ENCODE data around the gene ZNF611. TPM values are rescaled to one million over a fixed set of nuclear protein-coding genes. Genes with fewer than 3 reads are reported as not detected.
"Not testable (repeated sequence)": the region's sequence is repeated elsewhere in the genome, so short reads cannot be mapped to it uniquely, and the experiment has no call there.

Gene ZNF611
- total RNA-seq, 1 donor from 2014 or later: 9.4 TPM

GRCh38 chr19:52741371-52741770 lies 6.5 kb upstream of the ZNF611 start:
- not testable (repeated sequence) for H3K27me3 ChIP-seq (ENCODE audit: control insufficient read depth in 3 of 3, insufficient read depth in 3 of 3, low read length in 3 of 3); H3K4me3 ChIP-seq (ENCODE audit: low read length in 3 of 3); H3K9ac ChIP-seq (ENCODE audit: low read depth in 1 of 3, low read length in 3 of 3); H3K9me3 ChIP-seq (ENCODE audit: control insufficient read depth in 3 of 3, low read length in 3 of 3); H3K27ac ChIP-seq (ENCODE audit: low read depth, low read length); H3K36me3 ChIP-seq (ENCODE audit: control insufficient read depth in 3 of 3, insufficient read depth in 3 of 3, low read length in 3 of 3); H3K4me1 ChIP-seq (ENCODE audit: control insufficient read depth in 3 of 3, insufficient read depth in 3 of 3, low read length in 3 of 3)

- H3K4me3 ChIP-seq (ENCODE audit: low read length in 3 of 3): no peak overlapping the region
- no peak overlapping the region for H3K27ac ChIP-seq (ENCODE audit: low read depth, low read length)
- H3K4me1 ChIP-seq (ENCODE audit: control insufficient read depth in 3 of 3, insufficient read depth in 3 of 3, low read length in 3 of 3): peaks cover 8 to 9% (median 8%) of the 10 kb centered on the region in 3 donors
- H3K27me3 ChIP-seq (ENCODE audit: control insufficient read depth in 3 of 3, insufficient read depth in 3 of 3, low read length in 3 of 3): no peaks in the 10 kb centered on the region
- H3K36me3 ChIP-seq (ENCODE audit: control insufficient read depth in 3 of 3, insufficient read depth in 3 of 3, low read length in 3 of 3): no peaks in the 10 kb centered on the region
- H3K9ac ChIP-seq (ENCODE audit: low read depth in 1 of 3, low read length in 3 of 3): no peak overlapping the region
- no peaks in the 10 kb centered on the region for H3K9me3 ChIP-seq (ENCODE audit: control insufficient read depth in 3 of 3, low read length in 3 of 3)
Measured at GRCh38 chr19:52739576-52739975, 4.7 kb upstream of the ZNF611 start.

GRCh38 chr19:52735734-52736133 lies 890 bp upstream of the ZNF611 start:
- H3K36me3 ChIP-seq (ENCODE audit: control insufficient read depth in 3 of 3, insufficient read depth in 3 of 3, low read length in 3 of 3): no peaks in the 10 kb centered on the region
- peak overlapping the region; percentile 76 for H3K27ac ChIP-seq (ENCODE audit: low read depth, low read length)
- peak overlapping the region; percentile 61 to 89 (median 73) for H3K9ac ChIP-seq (ENCODE audit: low read depth in 1 of 3, low read length in 3 of 3)
- H3K9me3 ChIP-seq (ENCODE audit: control insufficient read depth in 3 of 3, low read length in 3 of 3): no peaks in the 10 kb centered on the region
- peak overlapping the region; percentile 88 to 94 (median 91) for H3K4me3 ChIP-seq (ENCODE audit: low read length in 3 of 3)
- H3K4me1 ChIP-seq (ENCODE audit: control insufficient read depth in 3 of 3, insufficient read depth in 3 of 3, low read length in 3 of 3): peaks cover 12 to 15% (median 14%) of the 10 kb centered on the region in 3 donors
- H3K27me3 ChIP-seq (ENCODE audit: control insufficient read depth in 3 of 3, insufficient read depth in 3 of 3, low read length in 3 of 3): no peaks in the 10 kb centered on the region

- Histone ChIP-seq H3K4me1 (ENCODE audit: control insufficient read depth in 3 of 3, insufficient read depth in 3 of 3, low read length in 3 of 3) (peaks cover 12 to 15% (median 14%) of the 10 kb centered on the region in 3 donors), H3K9me3 (ENCODE audit: control insufficient read depth in 3 of 3, low read length in 3 of 3) (no peaks in the 10 kb centered on the region)
Measured at GRCh38 chr19:52734331-52734892, 432 bp downstream of the ZNF611 start.

GRCh38 chr19:52726051-52726450 lies 8.8 kb downstream of the ZNF611 start:
- not testable (repeated sequence) for H3K27me3 ChIP-seq (ENCODE audit: control insufficient read depth in 3 of 3, insufficient read depth in 3 of 3, low read length in 3 of 3)
- peaks cover 4 to 11% (median 9%) of the 10 kb centered on the region in 3 donors for H3K36me3 ChIP-seq (ENCODE audit: control insufficient read depth in 3 of 3, insufficient read depth in 3 of 3, low read length in 3 of 3)

More at GRCh38 chr19:52734331-52734892, 432 bp downstream of the ZNF611 start:
- H3K4me3 ChIP-seq (ENCODE audit: low read length in 3 of 3): peak overlapping the region; percentile 88 to 94 (median 91)
- no peaks in the 10 kb centered on the region for H3K27me3 ChIP-seq (ENCODE audit: control insufficient read depth in 3 of 3, insufficient read depth in 3 of 3, low read length in 3 of 3)
- H3K9ac ChIP-seq (ENCODE audit: low read depth in 1 of 3, low read length in 3 of 3): peak overlapping the region; percentile 89 to 91 (median 89)
- no peaks in the 10 kb centered on the region for H3K36me3 ChIP-seq (ENCODE audit: control insufficient read depth in 3 of 3, insufficient read depth in 3 of 3, low read length in 3 of 3)
- peak overlapping the region; percentile 64 for H3K27ac ChIP-seq (ENCODE audit: low read depth, low read length)

GRCh38 chr19:52725528-52725961 lies 9.3 kb downstream of the ZNF611 start:
- H3K4me1 ChIP-seq (ENCODE audit: control insufficient read depth in 3 of 3, insufficient read depth in 3 of 3, low read length in 3 of 3): no peaks in the 10 kb centered on the region
- H3K27ac ChIP-seq (ENCODE audit: low read depth, low read length): no peak overlapping the region
- no peaks in the 10 kb centered on the region for H3K9me3 ChIP-seq (ENCODE audit: control insufficient read depth in 3 of 3, low read length in 3 of 3)
- H3K9ac ChIP-seq (ENCODE audit: low read depth in 1 of 3, low read length in 3 of 3): no peak overlapping the region
- no peaks in the 10 kb centered on the region for H3K27me3 ChIP-seq (ENCODE audit: control insufficient read depth in 3 of 3, insufficient read depth in 3 of 3, low read length in 3 of 3)
- H3K4me3 ChIP-seq (ENCODE audit: low read length in 3 of 3): no peak overlapping the region
- H3K36me3 ChIP-seq (ENCODE audit: control insufficient read depth in 3 of 3, insufficient read depth in 3 of 3, low read length in 3 of 3): peaks cover 4 to 11% (median 9%) of the 10 kb centered on the region in 3 donors

More at GRCh38 chr19:52726051-52726450, 8.8 kb downstream of the ZNF611 start:
- not testable (repeated sequence) for H3K27ac ChIP-seq (ENCODE audit: low read depth, low read length); H3K4me3 ChIP-seq (ENCODE audit: low read length in 3 of 3); H3K9ac ChIP-seq (ENCODE audit: low read depth in 1 of 3, low read length in 3 of 3); H3K9me3 ChIP-seq (ENCODE audit: control insufficient read depth in 3 of 3, low read length in 3 of 3); H3K4me1 ChIP-seq (ENCODE audit: control insufficient read depth in 3 of 3, insufficient read depth in 3 of 3, low read length in 3 of 3)

GRCh38 chr19:52724701-52725514 lies 9.9 kb downstream of the ZNF611 start:
- Histone ChIP-seq H3K4me1 (ENCODE audit: control insufficient read depth in 3 of 3, insufficient read depth in 3 of 3, low read length in 3 of 3) (no peaks in the 10 kb centered on the region), H3K36me3 (ENCODE audit: control insufficient read depth in 3 of 3, insufficient read depth in 3 of 3, low read length in 3 of 3) (peaks cover 4 to 11% (median 9%) of the 10 kb centered on the region in 3 donors), H3K9ac (ENCODE audit: low read depth in 1 of 3, low read length in 3 of 3) (no peak overlapping the region), H3K4me3 (ENCODE audit: low read length in 3 of 3) (no peak overlapping the region), H3K9me3 (ENCODE audit: control insufficient read depth in 3 of 3, low read length in 3 of 3) (no peaks in the 10 kb centered on the region), H3K27me3 (ENCODE audit: control insufficient read depth in 3 of 3, insufficient read depth in 3 of 3, low read length in 3 of 3) (no peaks in the 10 kb centered on the region), H3K27ac (ENCODE audit: low read depth, low read length) (no peak overlapping the region)

- not testable (repeated sequence) for H3K27ac ChIP-seq (ENCODE audit: low read depth, low read length); H3K27me3 ChIP-seq (ENCODE audit: control insufficient read depth in 3 of 3, insufficient read depth in 3 of 3, low read length in 3 of 3); H3K4me1 ChIP-seq (ENCODE audit: control insufficient read depth in 3 of 3, insufficient read depth in 3 of 3, low read length in 3 of 3); H3K9ac ChIP-seq (ENCODE audit: low read depth in 1 of 3, low read length in 3 of 3); H3K4me3 ChIP-seq (ENCODE audit: low read length in 3 of 3); H3K9me3 ChIP-seq (ENCODE audit: control insufficient read depth in 3 of 3, low read length in 3 of 3)
- H3K36me3 ChIP-seq (ENCODE audit: control insufficient read depth in 3 of 3, insufficient read depth in 3 of 3, low read length in 3 of 3): peaks cover 4 to 11% (median 9%) of the 10 kb centered on the region in 3 donors
Measured at GRCh38 chr19:52723907-52724598, 10.8 kb downstream of the ZNF611 start.

GRCh38 chr19:52722062-52723003 lies 12.5 kb downstream of the ZNF611 start:
- no peak overlapping the region for H3K27ac ChIP-seq (ENCODE audit: low read depth, low read length)
- H3K36me3 ChIP-seq (ENCODE audit: control insufficient read depth in 3 of 3, insufficient read depth in 3 of 3, low read length in 3 of 3): peaks cover 1 to 8% (median 3%) of the 10 kb centered on the region in 3 donors
- H3K9ac ChIP-seq (ENCODE audit: low read depth in 1 of 3, low read length in 3 of 3): no peak overlapping the region
- no peak overlapping the region for H3K4me3 ChIP-seq (ENCODE audit: low read length in 3 of 3)
- no peaks in the 10 kb centered on the region for H3K27me3 ChIP-seq (ENCODE audit: control insufficient read depth in 3 of 3, insufficient read depth in 3 of 3, low read length in 3 of 3)
- no peaks in the 10 kb centered on the region for H3K9me3 ChIP-seq (ENCODE audit: control insufficient read depth in 3 of 3, low read length in 3 of 3)
- no peaks in the 10 kb centered on the region for H3K4me1 ChIP-seq (ENCODE audit: control insufficient read depth in 3 of 3, insufficient read depth in 3 of 3, low read length in 3 of 3)

Data from skeletal muscle tissue (tissue), 4 donors.